Heart left ventricle (tissue), 16 donors: ENCODE results near the gene ZFYVE21. TPM values are rescaled to one million over a fixed set of nuclear protein-coding genes. Genes with fewer than 3 reads are reported as not detected.
A peak's percentile ranks its signal among the peaks of the same experiment; 100 is the strongest.

Source experiments
- ATAC-seq, 4 donors: fragments of 200-7000 bp; cut with Tn5 transposase; one replicate each; pipeline ENCODE4 v1.9.1; 2020 to 2022; ENCODE audit warnings: moderate library complexity in 4 of 4, mild to moderate bottlenecking in 3 of 4, moderate number of reproducible peaks in 1 of 4
- DNase-seq, 5 donors: peaks; one replicate each; pipeline ENCODE4 v3.0.0-alpha.2; 2020
- H3K27ac ChIP-seq, 12 donors: fragments of 200-600 bp; sonication (generic) in 4 of 12; one replicate each; pipeline versions ENCODE4 v1.5.0 to v1.8.0; 2016 to 2022; ENCODE audit warnings: mild to moderate bottlenecking in 2 of 12
- H3K27me3 ChIP-seq, 9 donors: fragments of 200-600 bp; sonication (generic) in 2 of 9; one replicate each; pipeline versions ENCODE4 v1.5.1 to v1.8.0; 2016 to 2022; ENCODE audit warnings: mild to moderate bottlenecking in 3 of 9
- H3K36me3 ChIP-seq, 9 donors: fragments of 200-600 bp; sonication (generic) in 2 of 9; one replicate each; pipeline versions ENCODE4 v1.5.0 to v1.8.0; 2018 to 2022; ENCODE audit warnings: mild to moderate bottlenecking in 2 of 9
- H3K4me1 ChIP-seq, 12 donors: fragments of 200-600 bp; sonication (generic) in 4 of 12; one replicate each; pipeline versions ENCODE4 v1.5.0 to v1.8.0; 2016 to 2022; ENCODE audit warnings: mild to moderate bottlenecking in 3 of 12
- H3K4me3 ChIP-seq, 12 donors: fragments of 200-600 bp; sonication (generic) in 4 of 12; one replicate each; pipeline versions ENCODE4 v1.5.0 to v1.8.0; 2017 to 2022; ENCODE audit warnings: mild to moderate bottlenecking in 9 of 12, moderate library complexity in 4 of 12
- H3K9me3 ChIP-seq, 12 donors: fragments of 200-600 bp; sonication (generic) in 4 of 12; one replicate each; pipeline versions ENCODE4 v1.5.0 to v1.8.0; 2016 to 2022; ENCODE audit warnings: mild to moderate bottlenecking in 1 of 12
- POLR2A ChIP-seq, 2 donors: fragments of 450-650 bp; IDR thresholded peaks; one replicate each; pipeline ENCODE4 v1.6.1; 2017; ENCODE audit warnings: antibody characterized with exemption in 2 of 2, mild to moderate bottlenecking in 2 of 2, moderate library complexity in 2 of 2
- WGBS, 4 donors: extraction: QIAGEN DNeasy Blood & Tissue Kit in 2 of 4; methylation state at CpG; one replicate each; pipeline versions ENCODE4 v1.1.5 to v1.1.7; 2013 to 2018; 5-methylcytosine and 5-hydroxymethylcytosine counted together
- intact Hi-C, 10 donors: fragments of 100-400 bp; cut with DNase I; formaldehyde crosslinking; loops; one replicate each; pipeline versions ENCODE4 v1.11.1 to v1.14.2; 2022
- polyA plus RNA-seq, 2 donors: library from polyadenylated mRNA; stranded (reverse); fragments of 200-250 nt; gene quantifications; one replicate each; pipeline ENCODE4 v1.2.3, GENCODE V29; 2013
- total RNA-seq, 9 donors: library from RNA; depleted of rRNA in 2 of 9; stranded (reverse); fragments of >200 nt in 2 of 9; fragmentation: NEBNext Ultra II Directional in 3 of 9; extraction: Animal tissue kit (Norgen Biotek cat#: 25700) in 3 of 9; gene quantifications; one replicate each; pipeline versions ENCODE4 v1.1.0 to v1.2.4, GENCODE V29; 2016 to 2023
- TF ChIP-seq, protein P1 (sequence below), 12 donors: fragments of 200-600 bp; sonication (generic) in 4 of 12; IDR thresholded peaks; one replicate each; pipeline versions ENCODE4 v1.5.0 to v1.8.0; 2018 to 2022; ENCODE audit warnings: antibody characterized with exemption in 12 of 12, mild to moderate bottlenecking in 5 of 12
- donor health status: ischemic (EF 13 %, LVEDD 7.1; RV severe dilation, severe dysfunction).
- donor health status: healthy with polysubstance abuse.
- donor health status: DM: no; HTN: yes; CAD: no.
- donor health status: DM: no; HTN: no; CAD: no.
- donor health status: ischemic (EF 25% LVEDD 6.9; RV normal size, moderate dysfunction).
- donor health status: ischemic (EF 25% LVEDD 5.7; RV mildly dilated, moderate dysfunction).
- donor health status: healthy.
- donor health status: DM: yes; HTN: yes; CAD: no.
- donor health status: ischemic (EF 35%, LVEDD 5.7; RV mildly dilated, moderate dysfunction).
- donor health status: nonischemic (EF 11% LVEDD 7.7; RV severe dilation, severe dysfunction).
- donor health status: DM: yes; HTN: yes; CAD: no.
- donor health status: PGD.
- donor health status: ischemic (EF 29% LVEDD 5.4; RV normal size, mild dysfunction).
- donor health status: nonischemic (EF 23%, LVEDD 6.1; RV moderate dilation, normal function).

ZFYVE21 gene
- total and polyA plus RNA-seq, 11 donors = 44.1 to 86.1 (median 52.5) TPM

- 55 to 77% (median 71%) methylated on average over 10 to 16 of the region's 16 CpGs for WGBS, 4 donors
- H3K36me3 ChIP-seq = no peaks in the 10 kb centered on the region
- H3K9me3 ChIP-seq = no peaks in the 10 kb centered on the region
- TF ChIP-seq POLR2A (IDR thresholded peaks at IDR 0.05) = no peak
- TF ChIP-seq, protein P1, sequence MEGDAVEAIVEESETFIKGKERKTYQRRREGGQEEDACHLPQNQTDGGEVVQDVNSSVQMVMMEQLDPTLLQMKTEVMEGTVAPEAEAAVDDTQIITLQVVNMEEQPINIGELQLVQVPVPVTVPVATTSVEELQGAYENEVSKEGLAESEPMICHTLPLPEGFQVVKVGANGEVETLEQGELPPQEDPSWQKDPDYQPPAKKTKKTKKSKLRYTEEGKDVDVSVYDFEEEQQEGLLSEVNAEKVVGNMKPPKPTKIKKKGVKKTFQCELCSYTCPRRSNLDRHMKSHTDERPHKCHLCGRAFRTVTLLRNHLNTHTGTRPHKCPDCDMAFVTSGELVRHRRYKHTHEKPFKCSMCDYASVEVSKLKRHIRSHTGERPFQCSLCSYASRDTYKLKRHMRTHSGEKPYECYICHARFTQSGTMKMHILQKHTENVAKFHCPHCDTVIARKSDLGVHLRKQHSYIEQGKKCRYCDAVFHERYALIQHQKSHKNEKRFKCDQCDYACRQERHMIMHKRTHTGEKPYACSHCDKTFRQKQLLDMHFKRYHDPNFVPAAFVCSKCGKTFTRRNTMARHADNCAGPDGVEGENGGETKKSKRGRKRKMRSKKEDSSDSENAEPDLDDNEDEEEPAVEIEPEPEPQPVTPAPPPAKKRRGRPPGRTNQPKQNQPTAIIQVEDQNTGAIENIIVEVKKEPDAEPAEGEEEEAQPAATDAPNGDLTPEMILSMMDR (IDR thresholded peaks at IDR 0.05) = no peak
- ATAC-seq = no peak
- DNase-seq = no peak
- intact Hi-C loops = loop anchor here in 3 of 10 donors (5.0 to 10.0 kb wide), 4 partner anchors 36 to 154 kb away; partner anchors contain the start of genes BAG5 (in 1 of the 3), COA8 (in 1 of the 3) and KLC1 (in 1 of the 3)
- no peak overlapping the region for H3K4me3 ChIP-seq
- H3K4me1 ChIP-seq = peaks cover 4 to 67% (median 41%) of the 10 kb centered on the region in 12 donors
- no peak overlapping the region for H3K27ac ChIP-seq
- no peaks in the 10 kb centered on the region for H3K27me3 ChIP-seq
Measured at GRCh38 chr14:103718572-103718971, 3.0 kb downstream of the ZFYVE21 start.

GRCh38 chr14:103719751-103720150, 4.1 kb downstream of the ZFYVE21 start:
- intact Hi-C loops = loop anchor here in 3 of 10 donors (5.0 to 10.0 kb wide), 4 partner anchors 37 to 155 kb away; partner anchors contain the start of genes BAG5 (in 1 of the 3), COA8 (in 1 of the 3) and KLC1 (in 1 of the 3)
- 73 to 84% (median 82%) methylated on average over 8 of the region's 8 CpGs for WGBS, 4 donors
- ATAC-seq = no peak
- H3K27me3 ChIP-seq = no peaks in the 10 kb centered on the region
- DNase-seq = no peak
- H3K36me3 ChIP-seq = no peaks in the 10 kb centered on the region
- H3K27ac ChIP-seq = no peak overlapping the region
- no peaks in the 10 kb centered on the region for H3K9me3 ChIP-seq
- H3K4me3 ChIP-seq = no peak overlapping the region
- H3K4me1 ChIP-seq = peaks cover 2 to 68% (median 43%) of the 10 kb centered on the region in 12 donors
- no peak for TF ChIP-seq POLR2A (IDR thresholded peaks at IDR 0.05)
- TF ChIP-seq, protein P1 (IDR thresholded peaks at IDR 0.05) = no peak

DNA sequence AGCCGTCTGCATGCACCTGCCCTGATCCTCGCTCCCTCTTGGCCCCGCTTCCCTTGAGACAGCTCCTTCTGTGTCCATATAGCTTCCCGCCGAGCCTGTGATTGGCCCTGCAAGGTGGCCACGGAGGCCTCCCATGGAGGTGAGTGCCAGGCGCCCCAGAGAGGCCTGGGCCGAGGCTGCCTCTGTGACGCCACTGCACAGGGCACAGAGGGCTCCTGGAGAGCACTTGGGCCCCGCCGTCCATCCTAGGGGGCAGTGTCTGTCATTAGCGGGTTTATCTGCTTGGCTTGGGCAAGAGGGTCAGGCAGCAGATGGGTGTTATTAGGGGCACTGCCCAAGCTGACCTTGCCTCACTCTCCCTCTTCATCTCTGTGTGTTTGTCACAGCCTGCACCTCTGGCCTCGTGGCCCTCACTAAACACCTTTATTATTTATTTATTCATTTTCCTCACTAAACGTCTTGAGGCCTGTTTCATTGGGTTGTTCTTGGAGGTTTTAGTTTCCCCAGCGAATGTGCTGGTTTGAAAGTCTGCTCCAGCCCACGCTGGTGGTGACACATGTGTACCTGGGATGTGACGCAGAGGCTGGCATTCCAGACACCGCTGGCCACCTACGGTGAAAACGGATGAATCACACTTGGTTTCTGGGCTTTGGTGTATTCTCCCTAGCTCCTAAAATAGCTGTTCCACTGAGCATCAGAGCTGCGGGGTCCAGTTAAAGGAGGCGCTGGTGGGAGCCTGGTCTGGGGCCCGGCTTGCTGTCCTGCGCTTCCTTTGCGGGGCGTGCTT, 5.9 kb downstream of the ZFYVE21 start:
- DNase-seq (no peak), ATAC-seq (peak in 1 of 4 donors; percentile 7)
- Histone ChIP-seq H3K9me3 (no peaks in the 10 kb centered on the region), H3K27me3 (no peaks in the 10 kb centered on the region), H3K36me3 (peaks cover 0 to 8% (median 0%) of the 10 kb centered on the region in 9 donors), H3K4me1 (peaks cover 2 to 71% (median 47%) of the 10 kb centered on the region in 12 donors), H3K4me3 (no peak overlapping the region), H3K27ac (peak overlapping the region in 2 of 12 donors; percentile 3 to 32)
- TF ChIP-seq, protein P1 (IDR thresholded peaks at IDR 0.05) = no peak
- no peak for TF ChIP-seq POLR2A (IDR thresholded peaks at IDR 0.05)
- WGBS, 4 donors = 81 to 86% (median 83%) methylated on average over 26 of the region's 26 CpGs
- intact Hi-C loops = no loop called here

GRCh38 chr14:103723748-103724081, 8.1 kb downstream of the ZFYVE21 start:
- Histone ChIP-seq H3K27ac (peak overlapping the region in 9 of 12 donors; percentile 35 to 81 (median 66)), H3K27me3 (no peaks in the 10 kb centered on the region), H3K9me3 (no peaks in the 10 kb centered on the region), H3K4me1 (peaks cover 2 to 50% (median 34%) of the 10 kb centered on the region in 12 donors), H3K4me3 (no peak overlapping the region), H3K36me3 (peaks cover 0 to 23% (median 12%) of the 10 kb centered on the region in 9 donors)
- WGBS, 4 donors = 86 to 89% (median 87%) methylated on average over 7 of the region's 7 CpGs
- intact Hi-C loops = no loop called here
- DNase-seq (no peak), ATAC-seq (peak in 2 of 4 donors; percentile 6 to 17)
- no peak for TF ChIP-seq POLR2A (IDR thresholded peaks at IDR 0.05)
- TF ChIP-seq, protein P1 (IDR thresholded peaks at IDR 0.05) = no peak
